Stimulated activated CD8-positive, alpha-beta memory T cell treated with anti-CD3 and anti-CD28 coated beads, Interleukin-12 subunit alpha, Interleukin-12 subunit beta, amount 100 ng/mL, for 24 hours (primary cell): ENCODE measurements around the gene FAM53A.
"Not testable (repeated sequence)": the region's sequence is repeated elsewhere in the genome, so short reads cannot be mapped to it uniquely, and the experiment has no call there.

Experiments used
- DNase-seq: peaks from one replicate; pipeline ENCODE4 v3.0.0-alpha.2; 2020; ENCODE audit errors: extremely low read depth

Gene FAM53A

GRCh38 chr4:1607436-1608195, 76.5 kb downstream of the FAM53A start:
- DNase-seq, result not testable (repeated sequence)

DNA sequence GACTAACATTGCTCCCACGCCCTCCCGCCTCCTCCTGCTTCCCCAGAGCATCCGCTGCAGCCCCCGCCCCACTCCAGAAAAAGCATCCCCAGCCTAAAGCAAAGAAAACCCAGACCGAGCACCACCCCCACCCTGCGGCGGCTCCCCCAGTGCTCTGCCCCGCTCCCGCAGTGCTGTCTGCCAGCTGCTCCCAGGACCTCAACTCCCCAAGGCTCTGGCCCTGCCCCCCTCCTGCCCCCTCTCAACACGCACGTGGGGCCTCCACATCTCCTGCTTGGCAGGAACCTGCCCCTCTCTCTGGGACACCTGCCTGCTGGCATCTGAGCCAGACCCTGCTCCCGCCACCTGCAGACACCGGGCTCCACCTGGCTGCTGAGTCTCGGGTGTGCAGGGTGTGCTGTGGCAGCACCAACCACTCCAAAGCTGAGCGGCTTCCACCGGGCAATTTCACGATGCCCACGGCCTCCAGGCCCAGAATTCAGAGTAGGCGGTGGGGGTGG, 79.4 kb downstream of the FAM53A start:
- DNase-seq, result no peak

DNA sequence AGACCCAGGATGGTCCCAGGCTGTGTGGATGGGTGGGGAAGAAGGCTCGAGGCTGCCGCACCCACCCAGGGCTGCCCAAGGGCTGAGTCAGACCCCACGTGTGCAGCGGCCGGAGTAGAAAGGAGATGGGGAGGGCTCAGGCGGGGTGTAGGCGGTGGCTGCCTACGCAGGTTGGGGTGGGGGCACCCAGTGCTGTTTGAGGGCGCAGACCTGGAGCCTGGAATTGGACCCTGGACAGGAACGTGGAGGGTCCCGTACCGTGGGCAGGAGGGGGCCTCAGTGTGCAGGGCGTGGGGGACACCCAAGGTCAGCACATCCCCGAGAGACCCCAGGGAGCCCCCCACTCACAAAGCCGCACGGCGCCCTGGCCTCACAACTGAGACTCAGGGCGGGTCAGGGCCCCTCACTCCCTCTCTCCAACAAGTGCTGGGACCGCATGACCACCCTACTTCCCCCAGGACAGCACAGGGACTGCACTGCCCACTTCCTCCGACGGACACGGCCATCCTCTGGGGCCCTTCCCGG, 79.9 kb downstream of the FAM53A start:
- no peak for DNase-seq

DNA sequence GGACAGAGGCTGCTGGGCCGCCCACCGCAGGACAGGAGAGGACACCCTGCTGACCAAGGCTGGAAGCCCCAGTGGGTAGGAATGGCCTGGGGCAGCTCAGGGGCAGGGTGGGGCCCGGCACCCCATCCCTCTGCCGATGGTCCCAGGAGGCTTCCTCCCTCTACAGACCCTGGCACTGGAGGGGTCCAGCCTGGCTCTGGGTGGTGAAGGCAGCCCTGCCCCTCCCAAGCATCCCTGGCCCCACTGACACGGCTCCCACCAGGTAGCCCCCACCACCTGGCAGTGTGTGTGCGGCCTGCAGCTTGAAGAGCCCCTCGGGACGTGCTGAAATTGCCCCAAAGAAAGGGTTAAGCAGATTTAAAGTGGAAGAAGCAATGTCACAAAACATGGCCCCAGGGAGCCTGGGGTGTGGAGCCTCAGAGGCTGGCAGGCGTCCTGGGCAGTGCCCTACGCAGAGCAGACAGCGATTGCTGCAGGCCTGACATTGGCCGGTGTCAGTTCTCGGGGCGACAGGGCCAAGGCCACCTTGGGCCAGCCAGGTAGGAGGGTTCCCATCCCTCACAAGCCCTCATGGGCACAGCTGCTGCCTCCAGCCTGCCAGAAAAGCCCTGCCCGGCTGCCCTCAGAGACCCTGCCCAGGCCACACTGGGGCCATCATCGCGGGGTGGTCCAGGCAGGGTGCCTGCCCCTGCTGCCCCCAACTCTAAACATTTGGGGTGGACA, 80.5 kb downstream of the FAM53A start:
- DNase-seq, result no peak

- no peak for DNase-seq
These were observed 81.3 kb downstream of the FAM53A start for GRCh38 chr4:1602655-1603412.

DNA sequence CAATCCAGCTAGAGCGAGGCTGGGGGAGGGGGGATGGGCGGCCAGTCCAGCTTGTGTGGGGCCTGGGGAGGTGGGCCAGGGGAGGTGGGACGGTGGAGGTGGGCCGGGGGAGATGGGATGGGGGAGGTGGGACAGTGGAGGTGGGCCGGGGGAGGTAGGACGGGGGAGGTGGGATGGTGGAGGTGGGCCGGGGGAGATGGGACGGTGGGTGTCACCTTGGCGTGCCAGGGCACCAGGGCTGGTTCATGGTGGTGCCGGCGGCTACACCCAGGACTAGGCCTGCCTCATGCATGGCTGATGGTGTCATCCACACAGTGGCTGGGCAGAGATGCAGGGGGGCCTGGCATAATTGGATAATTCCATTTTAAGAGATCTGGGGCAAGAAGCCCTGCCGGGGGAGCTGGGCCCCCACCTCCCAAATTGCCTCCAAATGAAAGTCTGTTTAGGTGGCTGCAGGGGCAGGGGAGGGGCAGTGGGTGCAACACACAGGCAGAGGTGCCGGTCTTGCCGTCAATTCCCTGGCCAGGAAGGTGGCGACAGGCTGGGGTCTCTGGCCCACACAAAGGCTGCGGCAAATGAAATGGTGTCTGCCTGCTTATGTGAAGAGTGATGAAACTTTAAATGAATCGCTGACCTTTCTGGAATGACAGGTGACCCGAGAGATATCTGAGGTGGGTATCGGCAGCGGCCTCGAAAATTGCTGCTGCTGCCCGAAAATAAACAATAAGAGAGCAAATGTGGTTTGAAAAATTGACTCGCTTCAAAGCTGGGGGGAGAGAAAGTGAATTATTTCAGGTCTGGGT, 82.1 kb downstream of the FAM53A start:
- DNase-seq, result no peak

DNA sequence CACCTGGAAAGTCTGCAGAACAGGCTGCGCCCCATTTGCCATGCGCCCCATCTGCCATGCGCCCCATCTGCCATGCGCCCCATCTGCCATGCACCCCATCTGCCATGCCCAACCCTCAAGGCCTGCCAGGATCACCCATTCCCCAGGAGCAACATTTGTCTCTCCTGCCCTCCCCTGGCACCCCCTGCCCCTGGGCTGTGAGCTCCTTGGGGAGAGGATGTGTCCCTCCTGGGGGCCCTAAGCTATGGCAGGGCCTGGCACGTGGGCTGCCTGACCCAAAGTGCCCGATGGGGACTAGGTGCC, 82.6 kb downstream of the FAM53A start:
- no peak for DNase-seq

DNA sequence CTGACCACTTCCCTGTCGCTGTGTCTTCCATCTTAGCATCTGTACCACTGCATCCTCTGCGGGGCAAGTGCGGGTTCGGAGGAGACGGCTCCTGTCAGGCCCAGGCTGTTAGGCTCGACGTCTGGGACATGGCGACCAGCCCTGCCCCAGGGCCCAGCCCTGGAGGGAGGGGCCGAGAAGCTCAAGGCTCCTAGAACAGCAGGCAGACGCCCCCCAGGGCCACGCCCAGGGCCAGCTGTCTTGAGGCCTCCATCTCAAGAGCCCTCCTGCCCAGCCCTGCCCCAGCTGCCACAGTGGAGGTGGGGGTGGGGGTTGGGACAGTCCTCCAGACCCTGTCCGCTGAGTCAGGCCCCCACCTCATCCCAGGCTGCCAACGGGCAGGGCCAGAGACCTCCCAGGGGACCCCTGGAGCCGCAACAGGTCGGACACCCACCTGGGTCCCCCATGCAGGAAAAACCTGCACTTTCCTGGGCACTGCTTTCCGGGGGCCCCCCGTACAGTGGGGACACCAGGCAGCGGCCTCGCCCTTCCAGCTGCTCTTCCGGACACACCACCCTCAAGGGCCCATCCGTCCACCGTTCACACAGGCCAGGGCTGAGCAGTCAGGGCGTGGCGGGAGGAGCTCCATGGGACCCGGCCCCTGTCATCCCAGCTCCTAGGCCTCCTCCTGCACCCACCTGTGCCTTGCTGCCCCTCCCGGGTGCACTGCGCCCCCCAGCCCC, 83.1 kb downstream of the FAM53A start:
- DNase-seq, result no peak

DNA sequence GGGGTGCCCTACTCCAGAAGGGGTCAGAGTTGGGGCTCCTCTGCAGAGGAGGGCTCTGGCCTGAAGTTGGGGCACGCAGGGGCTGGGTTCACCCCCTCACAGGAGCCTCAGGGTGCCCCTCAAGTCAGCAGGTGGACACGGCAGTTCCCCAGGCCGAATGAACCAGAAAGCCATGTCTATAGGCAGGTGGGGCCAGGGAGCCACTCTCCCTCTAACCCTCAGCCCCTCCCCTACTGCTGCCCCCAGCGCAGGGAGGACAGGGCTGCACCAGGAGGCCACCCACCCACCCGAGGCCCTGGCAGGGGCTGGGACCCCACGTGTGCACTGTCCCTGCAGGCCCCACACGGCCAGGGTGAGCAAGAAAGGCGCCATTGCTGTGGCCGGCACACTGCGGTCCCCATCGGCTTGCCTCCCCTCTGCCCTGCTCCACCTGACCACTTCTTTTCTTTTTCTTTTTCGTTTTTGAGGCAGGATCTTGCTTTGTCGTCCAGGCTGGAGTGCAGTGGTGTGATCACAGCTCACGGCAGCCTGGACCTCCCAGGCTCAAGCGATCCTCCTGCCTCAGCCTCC, 83.8 kb downstream of the FAM53A start:
- no peak for DNase-seq

DNA sequence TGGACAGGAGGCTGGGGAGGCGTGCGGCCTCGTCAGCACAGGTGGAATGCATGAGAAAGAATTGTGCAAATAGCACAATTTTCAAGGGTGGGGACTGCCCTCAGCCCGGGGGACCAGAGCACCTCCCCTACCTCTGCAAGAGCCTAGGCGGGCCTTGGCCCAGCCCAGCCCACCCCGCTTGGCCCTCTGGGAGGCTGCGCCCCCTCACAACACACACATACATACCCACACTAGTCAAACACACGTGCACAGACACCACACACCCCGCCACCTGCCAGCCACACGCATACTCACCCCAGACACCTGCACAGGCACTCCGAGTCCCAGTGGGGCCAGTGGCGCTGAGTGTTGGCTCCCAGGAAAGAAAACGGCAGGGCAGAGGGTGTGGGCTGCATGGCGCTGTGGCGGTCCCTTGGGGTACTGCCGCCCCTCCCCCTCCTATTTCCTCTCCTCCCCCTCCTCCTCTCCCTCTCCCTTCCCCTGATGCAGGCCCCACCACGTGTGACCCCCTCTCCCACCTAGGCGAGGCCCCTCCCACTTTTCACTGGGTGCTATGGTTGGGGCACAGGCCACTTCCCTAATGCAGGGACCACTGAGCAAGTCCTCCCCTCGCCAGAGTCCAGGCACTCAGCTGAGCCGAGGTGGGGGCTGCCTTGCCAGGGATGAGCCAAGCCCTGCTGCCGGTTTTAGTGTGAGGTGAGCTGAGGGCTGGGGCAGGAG, 84.5 kb downstream of the FAM53A start:
- DNase-seq, result no peak

- no peak for DNase-seq
These were observed 85.1 kb downstream of the FAM53A start for GRCh38 chr4:1599026-1599481.

- DNase-seq, result no peak
These were observed 85.7 kb downstream of the FAM53A start for GRCh38 chr4:1598206-1599025.

GRCh38 chr4:1597021-1597931, 86.8 kb downstream of the FAM53A start:
- DNase-seq, result no peak

GRCh38 chr4:1596393-1596792, 87.7 kb downstream of the FAM53A start:
- no peak for DNase-seq

DNA sequence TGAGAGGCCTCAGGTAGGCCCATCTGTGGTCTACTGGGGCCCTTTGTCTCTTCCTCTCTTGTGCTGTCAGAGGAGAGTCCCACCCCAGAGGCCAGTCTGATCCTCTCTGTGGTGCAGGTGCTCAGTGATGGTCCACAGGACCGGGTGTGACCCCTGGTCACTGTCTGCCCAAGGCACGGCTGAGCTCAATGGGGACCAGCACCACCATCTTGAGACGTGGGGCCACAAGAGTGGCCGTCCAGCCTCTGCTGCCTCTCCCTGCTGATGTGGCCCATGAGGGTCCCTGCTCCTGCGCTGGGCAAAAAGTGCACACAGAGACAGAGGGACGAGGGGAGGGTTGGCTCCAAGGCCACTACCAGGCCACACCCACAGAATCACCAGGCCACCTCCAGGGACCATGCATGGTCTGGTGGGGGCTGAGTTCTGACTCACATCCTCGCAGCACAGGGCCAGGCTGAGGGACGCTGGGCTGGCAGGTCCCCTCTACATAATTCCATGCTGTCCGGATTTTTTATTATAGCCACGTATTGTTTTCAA, 88.3 kb downstream of the FAM53A start:
- DNase-seq, result no peak

DNA sequence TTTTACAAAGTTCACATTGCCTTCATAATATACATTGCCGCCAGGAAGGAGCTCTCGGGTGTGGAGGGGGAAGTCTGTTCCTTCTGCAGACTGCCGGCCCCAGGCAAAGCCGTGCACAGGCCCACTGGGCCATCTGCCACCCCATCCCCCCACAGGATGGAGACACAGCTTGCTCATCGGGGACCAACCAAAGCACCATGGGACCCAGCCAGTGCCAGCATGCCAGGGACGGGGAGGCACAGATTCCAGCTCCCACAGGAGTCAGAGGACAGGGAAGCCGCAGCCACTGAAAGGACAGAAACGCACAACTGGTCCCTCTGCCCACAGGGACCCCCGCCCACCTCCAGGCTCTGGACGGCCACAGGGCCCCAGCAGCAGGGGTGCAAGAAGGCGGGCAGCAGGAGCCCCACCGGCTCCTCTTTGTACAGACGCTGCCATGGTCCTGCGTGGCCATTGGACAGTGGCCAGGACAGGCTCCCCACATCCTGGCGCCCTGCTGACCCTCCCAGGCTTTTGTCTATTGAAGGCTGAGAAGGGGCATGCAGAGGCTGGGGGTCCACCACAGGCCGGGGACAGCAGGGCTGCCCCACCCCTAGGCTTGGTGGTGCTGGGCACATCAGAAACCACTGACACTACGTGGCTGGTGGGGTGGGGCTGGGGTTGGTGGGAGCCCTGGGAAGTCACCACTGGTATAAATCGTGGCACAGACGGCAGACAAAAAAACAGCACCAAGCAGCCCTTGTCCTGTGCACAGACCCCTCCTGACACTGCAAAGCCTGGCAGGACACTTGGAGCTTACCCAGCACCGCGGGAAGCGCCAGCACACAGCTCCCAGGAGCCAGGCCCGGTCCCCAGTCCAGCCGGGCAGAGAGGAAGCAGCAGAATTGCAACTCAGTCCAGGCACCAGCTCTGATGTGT, 89.0 kb downstream of the FAM53A start:
- DNase-seq, result no peak
